HG03139 (cell line): ENCODE data around the gene FHOD3.

Source experiments
- ATAC-seq: cut with Tn5 transposase; IDR thresholded peaks from one replicate; pipeline ENCODE4 v1.9.1; 2021; ENCODE audit not compliant: unreplicated experiment

Gene FHOD3

DNA sequence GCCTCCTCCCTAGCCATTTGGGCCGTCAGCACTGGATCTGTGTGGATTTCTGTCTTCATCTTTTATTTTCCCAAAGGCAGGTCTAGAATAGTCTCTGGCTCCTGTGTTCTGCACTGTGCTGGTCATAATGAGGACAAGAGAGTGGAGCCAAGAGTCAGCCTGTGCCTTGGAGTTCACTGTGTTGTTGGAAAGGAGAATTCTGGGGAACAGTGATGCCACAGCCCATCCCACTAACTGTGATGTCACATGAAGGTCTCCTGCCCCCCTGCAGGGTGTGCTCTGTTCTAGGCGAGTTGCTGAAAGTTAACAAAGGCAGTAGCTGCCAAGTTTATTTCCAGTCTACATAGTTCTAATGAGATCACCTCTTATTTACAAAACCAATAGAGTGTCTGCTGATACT is 282.8 kb downstream of the FHOD3 start:
- no peak for ATAC-seq

DNA sequence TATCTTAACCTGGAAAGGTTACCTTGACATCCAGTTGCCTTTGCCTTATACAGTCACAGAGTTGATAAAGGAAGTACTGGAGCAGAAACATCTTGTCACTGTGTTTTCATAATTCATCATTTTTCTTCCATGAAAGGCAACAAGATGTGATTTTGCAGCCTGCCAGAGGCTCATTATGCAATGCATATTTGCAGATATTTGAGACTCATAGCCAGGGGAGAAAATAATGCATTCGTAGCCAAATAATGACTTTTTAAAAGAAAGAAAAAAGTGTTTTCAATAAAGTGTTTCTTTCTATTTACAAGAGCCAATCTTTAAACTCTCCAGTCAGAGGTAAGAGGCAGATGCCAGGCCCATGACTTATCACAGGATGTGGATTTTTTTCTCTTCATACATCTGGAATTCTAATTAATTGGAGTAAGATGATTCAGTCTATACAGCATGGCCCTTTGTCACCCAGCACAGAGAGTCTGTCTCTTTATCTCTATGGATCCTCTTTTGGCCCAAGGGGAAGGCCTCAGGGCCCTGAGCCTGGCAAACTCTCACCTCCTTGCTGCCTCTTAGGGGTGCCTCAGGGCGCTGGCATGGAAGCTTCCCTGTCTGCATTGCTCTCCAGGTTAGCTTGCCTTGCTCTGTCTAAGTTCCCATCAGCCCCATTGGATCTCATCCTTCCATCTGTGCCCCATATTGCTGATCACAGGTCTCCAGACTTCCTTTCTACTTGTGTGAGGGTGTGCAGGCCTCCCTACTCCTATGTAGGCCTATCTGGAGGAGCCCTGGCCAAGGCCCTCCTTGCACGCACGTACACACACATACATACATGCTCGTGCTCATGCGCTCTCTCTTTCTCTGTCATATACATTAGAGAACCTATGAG is 283.6 kb downstream of the FHOD3 start:
- ATAC-seq = no peak

DNA sequence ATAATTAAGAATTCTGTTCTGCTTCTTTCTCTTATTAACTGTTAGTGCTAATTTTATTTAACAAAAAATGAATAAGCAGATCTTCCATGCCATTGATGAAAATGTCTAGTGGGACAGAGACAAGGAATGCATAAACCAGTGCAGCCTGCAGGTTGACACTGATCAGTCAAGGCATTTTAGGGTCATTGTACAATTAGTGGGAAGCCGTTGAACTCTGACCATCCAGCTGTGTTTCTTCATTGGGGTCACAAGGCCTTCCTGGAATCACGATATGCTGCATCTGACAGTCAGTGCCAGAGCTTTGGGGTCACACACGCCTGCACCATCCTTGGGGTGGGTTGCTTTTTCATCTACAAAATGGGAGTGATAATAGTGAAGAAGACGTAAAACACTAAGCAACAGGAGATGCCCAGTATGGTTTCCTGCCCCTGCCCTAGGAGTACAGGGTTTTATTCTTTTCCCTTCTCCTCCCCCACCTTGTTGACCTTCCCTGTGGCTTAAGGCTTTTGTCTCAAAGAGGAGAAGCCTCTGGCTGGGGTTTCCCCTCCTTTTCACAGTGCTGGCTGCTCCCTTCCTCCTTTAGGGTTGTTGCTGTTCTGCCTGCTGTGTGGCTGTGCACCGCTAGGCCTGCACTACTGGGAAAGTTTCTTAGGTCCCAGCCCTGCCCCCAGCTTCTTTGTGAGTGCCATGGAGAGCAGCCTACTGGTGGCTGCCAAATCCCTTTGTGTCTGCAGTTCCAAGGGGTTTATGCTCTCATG is 285.7 kb downstream of the FHOD3 start:
- ATAC-seq = no peak

DNA sequence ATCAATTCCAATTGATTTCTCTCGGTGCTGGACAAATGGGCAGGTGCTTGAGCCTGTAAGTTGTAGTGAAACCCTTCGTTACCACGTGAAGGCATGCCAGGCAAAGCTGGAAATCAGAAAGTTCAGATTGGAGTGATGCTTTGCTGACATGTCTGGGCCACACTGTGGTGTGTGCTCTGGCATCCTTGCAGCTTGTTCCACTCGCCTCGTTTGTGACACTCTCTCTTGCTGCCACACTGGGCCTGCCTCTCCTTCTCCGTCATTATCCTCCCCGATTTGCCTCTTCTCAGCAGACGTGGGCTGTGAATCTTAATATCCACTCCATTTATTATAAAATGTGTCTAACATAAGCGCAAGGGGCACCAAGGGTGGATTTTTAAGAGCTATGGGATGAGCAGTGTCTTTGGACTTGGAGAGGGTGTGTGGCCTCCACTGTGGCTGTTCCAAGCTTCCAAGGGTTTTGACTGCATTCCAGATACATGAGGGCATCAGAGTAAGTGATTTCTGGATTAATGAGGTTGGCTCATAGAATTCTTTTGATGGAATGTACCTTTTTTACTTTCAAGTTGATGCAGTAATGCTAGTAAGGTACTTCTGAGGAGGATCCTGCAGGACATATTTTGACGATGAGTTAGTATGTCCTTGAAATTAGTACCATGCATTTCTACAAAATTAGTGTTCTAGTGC is 292.5 kb downstream of the FHOD3 start:
- ATAC-seq = no peak

DNA sequence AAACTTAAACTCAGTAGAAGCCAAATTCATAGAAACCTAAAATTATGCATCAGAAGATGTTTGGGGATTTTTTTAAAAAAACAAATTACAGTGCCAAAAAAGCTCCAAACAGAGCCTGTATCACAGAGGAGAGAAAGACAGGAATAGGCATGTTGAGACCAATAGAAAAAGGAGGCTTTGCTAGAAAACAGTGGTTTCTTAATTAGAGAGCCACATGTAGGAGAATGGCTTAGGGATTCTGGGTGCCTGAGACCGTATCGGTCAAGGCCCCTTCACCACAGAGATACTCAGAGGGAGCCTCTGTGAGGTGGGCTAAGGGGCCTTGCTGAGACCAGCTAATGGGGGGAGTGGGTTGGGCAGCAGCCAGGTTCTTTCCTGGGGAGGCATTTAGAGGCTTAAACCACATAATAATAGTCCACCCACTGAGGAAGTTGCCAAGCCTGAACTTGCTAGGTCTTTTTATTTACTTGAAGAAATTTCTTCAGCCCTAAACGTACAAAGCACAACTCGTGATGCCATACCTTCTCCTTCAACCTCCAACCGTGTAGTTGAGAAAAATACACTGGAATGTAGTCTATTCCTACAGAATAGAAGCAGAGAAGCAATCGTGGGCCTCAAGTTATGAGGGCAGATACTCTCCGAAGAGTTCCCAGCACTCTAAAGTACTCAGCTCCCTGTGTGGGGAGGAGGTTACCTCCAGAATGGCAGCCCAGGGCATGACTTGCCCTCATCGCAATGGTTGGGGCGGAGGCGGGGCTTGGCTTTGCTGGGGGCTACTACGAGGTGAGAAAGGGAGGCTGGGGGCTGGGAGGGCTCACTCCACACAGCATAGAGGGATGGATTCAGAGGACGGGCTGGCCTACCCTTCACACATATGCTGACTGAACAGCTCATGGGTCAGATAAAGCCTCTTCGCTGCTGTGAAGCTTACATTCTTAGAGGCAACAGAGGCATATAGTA is 293.4 kb downstream of the FHOD3 start:
- no peak for ATAC-seq

DNA sequence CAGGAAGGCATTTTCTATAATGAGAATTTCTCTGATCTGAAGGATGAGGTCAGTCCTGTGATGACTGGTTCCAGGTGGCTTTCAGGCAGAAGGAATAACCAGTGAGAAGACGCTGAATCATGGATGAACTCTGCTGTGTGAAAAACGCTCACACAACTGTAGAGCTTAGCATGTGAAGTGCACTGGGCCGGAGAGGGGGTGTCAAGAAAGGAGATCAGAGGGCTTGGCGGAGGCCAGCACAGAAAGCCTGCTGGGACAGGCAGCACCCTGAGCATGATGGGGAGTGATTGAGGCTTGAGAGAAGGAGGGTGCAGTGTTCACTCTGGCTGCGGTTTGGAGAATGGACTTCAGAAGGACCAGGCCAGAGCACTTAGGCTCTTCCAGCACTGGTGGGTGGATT is 294.8 kb downstream of the FHOD3 start:
- no peak for ATAC-seq

DNA sequence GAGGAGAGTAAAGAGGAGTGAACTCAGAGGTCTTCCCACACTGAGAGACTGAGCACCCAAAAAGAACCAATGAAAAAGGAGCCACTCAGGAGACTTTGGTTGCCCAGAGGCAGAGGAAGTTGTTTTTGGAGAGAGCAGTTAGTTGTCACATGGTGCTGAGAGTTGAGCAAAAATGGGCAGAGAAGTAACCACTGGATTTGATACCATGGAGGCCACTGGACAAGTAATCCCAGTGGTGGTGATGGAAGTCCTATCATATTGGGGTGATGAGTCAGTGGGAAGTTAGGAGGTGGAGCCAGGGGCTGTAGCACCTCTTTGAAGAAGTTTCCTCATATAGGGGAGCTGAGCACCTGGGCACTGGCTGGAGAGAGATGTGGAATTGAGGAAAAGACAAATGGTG is 295.5 kb downstream of the FHOD3 start:
- no peak for ATAC-seq

DNA sequence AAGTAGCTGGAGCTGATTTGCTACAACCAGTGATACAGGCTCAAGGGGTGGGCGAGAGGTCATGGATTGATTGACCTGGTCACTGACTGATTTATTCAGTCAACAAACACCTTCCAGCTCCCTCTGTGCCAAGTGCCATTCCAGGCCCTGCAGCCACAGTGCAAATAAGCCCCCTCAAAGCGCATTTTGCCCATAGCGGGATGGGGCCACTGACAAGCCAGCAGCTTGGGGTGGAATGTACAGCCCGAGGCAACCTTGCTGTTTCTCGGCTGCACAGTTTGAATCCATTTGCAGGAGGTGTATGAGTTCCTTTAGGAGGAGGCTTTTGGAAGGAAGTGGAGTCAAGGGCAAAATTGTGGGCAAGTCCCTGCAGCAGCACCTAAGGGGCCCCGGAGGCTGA is 296.1 kb downstream of the FHOD3 start:
- ATAC-seq = no peak

DNA sequence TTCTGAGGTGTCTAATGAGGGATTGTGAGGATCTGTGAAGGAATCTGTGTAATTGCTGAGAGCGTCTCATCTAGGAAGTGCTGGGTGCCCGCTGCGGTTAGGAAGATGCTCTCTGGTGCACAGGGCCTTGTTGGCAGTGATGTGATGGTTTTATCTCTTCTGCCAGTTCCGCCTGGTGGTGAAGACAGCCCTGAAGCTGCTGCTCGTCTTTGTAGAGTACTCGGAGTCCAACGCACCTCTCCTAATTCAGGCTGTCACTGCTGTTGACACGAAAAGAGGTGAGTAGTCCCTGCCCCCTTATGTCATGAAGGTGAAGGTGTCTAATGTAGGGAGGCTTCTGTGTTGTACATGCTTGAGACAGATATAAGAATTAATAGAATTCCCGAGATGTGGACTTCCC is 297.1 kb downstream of the FHOD3 start:
- ATAC-seq = no peak

DNA sequence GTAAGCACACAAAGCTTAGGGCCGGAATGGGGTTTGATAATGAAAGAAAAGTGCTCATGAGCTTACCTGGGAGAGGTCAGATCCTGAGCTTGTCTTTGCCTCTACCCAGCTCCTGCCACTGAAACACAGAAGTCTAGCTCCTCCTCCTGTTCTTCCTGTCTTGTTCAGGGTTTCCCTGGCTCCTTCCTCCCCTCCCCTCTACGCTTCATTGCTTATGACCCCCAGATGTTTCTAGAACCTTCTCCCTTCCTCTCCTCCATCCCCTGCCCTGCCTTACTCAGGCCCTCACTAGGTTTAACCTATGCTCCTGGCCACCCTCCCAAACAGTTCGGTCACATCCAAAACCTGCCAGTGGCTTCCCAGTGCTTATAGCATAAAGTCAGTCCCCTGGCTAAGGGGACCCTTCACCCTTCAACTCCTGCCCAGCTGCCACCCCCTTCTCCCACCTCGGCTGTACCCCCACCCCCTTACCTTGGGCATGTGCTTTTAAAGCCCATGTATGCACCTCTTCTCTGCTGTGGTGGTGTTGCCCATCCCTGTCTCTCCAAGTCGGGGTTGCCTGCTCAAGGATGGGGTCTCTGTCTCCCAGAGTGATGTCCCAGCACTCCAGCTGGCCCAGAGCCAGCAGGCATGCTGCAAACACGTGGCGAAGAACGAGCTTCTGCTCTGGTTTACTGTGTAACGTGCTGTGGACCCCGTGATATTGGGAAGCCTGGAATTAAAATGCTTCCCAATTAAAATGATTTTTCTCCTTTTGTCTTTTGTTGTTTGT is 297.7 kb downstream of the FHOD3 start:
- ATAC-seq = no peak

DNA sequence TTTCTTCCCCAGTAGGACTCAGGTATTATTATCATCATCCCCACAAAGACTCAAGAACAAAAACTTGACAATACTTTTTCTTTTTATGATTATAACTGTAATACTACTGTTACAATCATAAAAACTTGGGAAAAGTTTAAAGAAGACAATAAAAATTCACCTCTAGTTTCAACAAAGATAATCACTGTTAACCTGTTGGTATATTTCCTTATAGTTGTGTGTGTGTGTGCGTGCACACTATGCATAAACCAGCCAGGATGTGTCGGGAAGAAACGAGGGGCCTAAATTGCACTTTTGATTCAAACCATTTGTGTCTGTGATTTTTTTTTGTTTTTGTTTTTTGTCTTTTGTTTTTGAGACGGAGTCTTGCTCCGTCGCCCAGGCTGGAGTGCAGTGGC is 298.3 kb downstream of the FHOD3 start:
- no peak for ATAC-seq

DNA sequence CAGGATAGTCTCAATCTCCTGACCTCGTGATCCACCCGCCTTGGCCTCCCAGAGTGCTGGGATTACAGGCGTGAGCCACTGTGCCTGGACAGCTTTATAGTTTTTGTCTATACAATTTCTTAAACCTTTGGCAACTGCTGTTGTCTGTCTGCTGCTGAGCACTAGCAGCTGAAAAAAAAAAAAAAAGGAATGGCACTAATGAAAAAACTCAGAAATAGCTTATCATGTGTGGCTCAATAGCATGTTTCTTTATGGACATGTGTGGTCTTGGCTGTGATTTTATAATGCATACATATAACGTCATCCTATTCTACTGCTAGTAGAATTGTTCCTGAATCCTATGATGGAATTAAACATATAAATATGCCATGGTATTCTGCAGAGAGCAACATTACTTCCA is 300.1 kb downstream of the FHOD3 start:
- no peak for ATAC-seq

DNA sequence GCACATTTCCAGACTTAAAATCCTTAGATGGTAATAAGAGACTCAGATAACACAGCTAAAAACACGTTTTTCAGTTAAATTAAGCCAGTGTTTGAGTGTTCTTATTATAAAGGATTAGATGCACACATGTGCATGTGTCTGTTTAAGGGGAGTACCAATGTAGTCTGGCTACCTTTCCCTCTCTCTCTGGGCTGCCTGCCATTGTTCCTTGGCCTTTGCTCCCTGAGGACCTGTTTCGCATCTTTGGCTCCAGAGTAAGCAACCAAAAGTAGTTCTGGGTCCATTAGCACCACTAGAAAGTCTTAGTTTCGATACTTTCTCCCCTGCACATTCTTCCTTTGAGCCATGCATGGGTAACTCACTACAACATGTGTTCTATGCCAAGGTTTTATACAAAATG is 303.0 kb downstream of the FHOD3 start:
- ATAC-seq = no peak

DNA sequence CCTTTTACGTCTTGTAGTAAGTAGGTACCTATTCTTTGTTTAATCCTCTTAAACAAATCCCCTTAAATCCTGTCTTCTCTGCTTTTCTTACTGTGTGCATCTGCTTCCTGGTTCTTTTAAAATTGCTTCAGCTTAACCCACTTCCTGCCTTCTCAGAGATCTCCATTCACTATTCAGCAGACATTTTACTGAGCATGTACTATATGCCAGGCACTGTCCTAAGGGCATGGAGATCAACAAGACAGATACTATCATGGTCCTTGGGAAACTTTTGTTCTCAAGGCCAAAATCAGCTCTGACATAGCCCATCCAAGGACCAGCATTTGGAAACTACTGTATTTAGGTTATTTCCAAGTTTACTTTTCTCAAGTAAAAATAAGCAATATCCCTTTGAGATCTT is 303.8 kb downstream of the FHOD3 start:
- no peak for ATAC-seq

DNA sequence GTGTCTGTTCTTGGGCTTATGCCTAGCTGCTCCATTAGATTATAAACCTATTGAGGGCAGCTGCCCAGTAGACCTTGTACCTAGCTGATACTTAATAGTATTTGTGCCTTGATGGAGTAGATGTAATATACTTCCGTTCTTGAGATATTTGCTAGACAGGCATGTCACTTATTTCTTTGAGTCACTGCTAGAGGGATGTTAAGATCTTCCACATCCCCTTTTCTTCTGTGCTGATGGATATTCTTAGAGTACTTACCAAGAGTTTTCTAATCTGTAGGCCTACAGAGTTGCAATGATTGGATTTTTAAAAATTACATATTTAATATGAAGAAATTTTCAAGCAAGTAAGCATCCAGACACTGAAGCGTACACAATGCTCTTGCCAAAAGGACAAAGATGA is 304.6 kb downstream of the FHOD3 start:
- ATAC-seq = no peak

DNA sequence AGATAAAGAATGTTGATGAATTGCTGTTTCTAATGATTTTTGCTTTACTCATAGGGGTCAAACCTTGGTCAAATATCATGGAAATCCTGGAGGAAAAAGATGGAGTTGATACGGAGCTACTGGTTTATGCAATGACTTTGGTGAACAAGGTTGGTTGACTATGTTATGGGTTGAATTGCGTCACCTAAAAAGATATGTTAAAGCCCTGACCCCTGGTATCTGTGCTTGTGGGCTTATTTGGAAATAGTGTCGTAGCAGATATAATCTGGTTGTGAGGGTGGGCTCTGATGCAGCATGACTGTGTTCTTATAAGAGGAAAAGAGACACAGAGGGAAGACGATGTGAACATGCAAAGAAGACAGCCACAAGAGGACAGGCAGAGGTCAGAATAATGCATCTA is 305.1 kb downstream of the FHOD3 start:
- no peak for ATAC-seq

DNA sequence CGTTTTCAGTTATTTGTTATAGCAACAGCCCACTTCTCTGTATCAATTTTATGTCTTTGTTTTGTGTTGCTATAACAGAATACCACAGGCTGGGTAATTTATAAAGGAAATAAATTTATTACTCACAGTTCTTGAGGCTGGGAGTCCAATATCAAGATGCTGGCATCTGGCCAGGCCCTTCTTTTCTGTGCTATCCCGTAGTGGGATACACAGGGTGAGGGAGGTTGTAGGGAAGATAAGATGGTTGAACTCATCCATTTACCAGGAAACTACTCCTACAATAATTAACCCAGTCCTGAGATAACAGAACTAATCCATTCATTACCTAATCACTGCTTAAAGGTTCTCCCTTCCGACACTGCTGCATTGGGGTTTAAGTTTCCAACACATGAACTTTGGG is 310.6 kb downstream of the FHOD3 start:
- no peak for ATAC-seq

DNA sequence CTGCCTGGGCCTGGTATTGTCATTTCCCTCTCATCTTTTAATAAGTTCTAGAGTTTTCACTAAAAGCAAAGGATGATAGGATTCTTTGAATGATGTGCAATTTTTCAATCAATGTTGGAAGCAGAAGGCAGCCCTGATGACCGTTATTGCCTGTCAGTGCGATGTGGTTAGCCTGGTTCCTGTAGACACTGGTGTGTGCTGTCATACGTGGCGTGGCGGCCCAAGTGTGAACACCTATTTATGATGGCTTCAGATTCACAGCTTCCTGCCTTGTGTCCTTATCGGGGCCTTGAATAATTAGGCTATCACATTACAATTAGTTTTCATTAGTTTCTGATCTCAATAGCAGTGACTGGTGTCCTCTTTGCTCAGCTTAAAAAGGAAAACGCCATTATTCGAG is 312.7 kb downstream of the FHOD3 start:
- ATAC-seq = no peak

DNA sequence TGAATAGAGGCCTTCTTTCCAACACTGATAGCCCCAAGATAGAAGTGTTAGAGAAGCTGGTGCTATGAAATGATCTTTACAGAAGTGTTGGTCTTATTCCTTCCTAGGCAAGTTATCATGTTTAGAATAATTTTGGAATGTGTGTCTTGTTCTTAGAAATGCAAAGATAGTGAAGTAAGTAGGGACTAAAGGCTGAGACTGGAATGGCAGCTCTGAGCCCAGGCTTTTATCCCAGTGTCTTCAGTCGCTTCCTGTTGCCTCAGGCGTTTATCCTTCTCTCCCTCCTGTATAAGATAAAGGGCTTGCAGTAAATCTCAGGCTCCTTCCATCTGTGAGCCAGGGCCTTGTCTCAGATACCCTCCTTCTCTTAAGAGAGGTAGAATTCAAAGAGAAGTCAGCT is 313.1 kb downstream of the FHOD3 start:
- ATAC-seq = no peak

DNA sequence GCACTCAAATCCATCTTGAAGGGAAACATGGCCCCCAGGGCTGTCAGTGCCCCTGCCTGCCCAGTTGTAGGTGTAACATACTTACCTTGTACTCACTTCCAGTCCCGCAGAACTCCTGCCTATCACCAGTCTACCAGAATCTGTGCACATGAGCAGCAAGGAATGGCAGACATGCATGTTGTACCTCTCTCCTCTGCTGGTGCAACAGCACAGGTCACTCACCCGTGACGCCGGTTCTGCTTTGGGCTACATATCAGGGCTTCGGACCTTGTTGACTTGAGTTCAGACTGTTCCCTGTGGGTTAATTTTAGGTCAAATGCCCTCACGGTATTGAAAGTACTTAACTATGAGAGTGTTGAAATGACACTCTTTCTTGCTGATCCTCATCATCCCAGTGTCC is 315.6 kb downstream of the FHOD3 start:
- ATAC-seq = no peak
